MM.1S (cell line): ENCODE data around the gene ST8SIA2.

Source experiments
- CTCF ChIP-seq: fragments of 300-600 bp; sonication (generic); IDR thresholded peaks from 2 replicates; pipeline ENCODE4 v1.5.1; 2016; ENCODE audit warnings: antibody characterized with exemption, low read length, mixed read lengths
- EZH2 ChIP-seq: fragments of 300-600 bp; sonication (generic); optimal IDR thresholded peaks from 2 replicates; pipeline ENCODE3; 2017; ENCODE audit warnings: low read depth, mild to moderate bottlenecking, antibody characterized with exemption, low read length, mixed read lengths
- EZH2phosphoT487 ChIP-seq: fragments of 300-600 bp; sonication (generic); IDR thresholded peaks from 2 replicates; pipeline ENCODE4 v1.6.1; 2018; ENCODE audit warnings: antibody characterized with exemption, low read length

DNA sequence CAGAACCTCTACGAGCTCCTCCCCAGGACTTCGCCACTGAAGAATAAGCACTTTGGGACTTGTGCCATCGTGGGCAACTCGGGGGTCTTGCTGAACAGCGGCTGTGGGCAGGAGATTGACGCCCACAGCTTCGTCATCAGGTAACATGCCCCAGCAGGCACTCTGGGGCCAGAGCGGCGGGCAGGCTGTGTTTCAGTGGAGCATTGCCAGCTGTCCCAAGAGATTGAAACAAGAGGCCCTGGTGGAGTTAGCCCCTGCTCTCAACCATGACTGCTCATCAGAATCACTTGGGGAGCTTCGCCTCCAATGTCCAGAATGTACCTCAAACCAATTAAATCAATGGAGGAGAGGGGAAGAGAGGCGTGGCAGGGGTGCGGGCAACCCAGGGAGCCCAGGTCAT lies 44.8 kb downstream of the ST8SIA2 start:
- TF ChIP-seq CTCF (no peak), EZH2phosphoT487 (no peak), EZH2 (no peak)
